HG03378 (cell line): ENCODE results near the gene CD22.

Experiments
- ATAC-seq: cut with Tn5 transposase; IDR thresholded peaks from one replicate; pipeline ENCODE4 v1.9.1; 2021; ENCODE audit warnings: mild to moderate bottlenecking, moderate library complexity; ENCODE audit not compliant: unreplicated experiment

CD22 gene

DNA sequence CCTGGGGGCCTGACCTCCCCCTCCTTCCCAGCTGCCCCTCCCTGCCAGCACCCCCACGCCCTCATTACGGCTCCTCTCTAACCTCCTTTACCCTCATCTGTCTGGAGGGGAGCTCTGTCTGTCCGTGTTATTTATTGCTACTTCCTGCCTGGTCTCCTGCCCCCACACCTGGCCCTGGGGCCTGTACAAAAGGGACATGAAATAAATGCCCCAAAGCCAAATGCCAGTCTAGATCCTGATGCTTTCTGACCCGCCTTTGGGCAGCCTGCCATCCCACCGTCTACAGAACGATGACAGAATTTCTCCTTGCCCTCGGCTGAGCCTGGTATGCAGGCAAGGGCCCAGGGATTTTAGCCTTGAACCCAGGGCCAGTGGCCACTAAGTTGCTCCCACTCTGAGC is 15.4 kb upstream of the CD22 start:
- no peak for ATAC-seq

DNA sequence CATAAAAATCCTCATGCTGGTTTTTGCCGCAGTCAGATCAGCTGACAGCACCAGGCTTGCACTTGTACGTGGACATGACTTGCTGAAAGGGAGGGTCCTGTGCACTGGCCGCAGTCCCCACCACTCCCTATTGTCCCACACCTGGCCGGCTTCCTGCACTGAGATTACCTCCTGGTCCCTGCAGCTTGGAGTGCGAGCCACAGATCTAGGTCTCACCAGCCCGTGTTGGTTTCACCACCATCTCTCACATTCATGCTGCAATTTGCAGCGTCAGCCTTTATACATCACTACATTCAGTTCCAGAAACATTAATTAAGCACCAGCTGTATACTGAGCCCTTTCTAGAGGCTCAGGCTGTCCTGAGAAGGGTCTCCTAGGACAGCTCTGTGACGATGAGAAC is 15.0 kb upstream of the CD22 start:
- no peak for ATAC-seq

DNA sequence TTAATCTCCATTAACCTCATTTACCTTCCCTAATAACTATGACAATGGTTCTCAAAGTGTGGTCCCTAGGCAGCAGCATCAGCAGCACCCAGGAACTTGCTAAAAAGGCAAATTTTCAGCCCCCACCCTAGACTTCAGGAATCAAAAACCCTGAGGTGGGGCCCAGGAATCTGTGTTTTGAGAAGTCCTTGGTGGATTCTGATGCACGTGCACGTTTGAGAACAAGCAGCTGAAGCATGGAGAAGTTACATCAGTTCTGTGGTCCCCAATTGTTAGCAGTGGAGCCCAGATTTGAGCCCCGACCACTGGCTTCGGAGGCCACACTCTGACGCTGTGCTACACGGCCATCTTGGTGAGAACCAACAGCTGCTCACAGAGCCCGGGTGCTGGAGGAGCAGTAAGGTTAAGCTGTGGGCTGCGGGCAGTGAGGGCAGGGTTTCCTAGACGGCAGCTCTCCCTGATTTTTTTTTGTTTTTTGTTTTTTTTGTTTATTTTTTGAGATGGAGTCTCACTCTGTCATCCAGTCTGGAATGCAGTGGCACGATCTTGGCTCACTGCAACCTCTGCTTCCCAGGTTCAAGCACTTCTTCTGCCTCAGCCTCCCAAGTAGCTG is 14.0 kb upstream of the CD22 start:
- no peak for ATAC-seq

DNA sequence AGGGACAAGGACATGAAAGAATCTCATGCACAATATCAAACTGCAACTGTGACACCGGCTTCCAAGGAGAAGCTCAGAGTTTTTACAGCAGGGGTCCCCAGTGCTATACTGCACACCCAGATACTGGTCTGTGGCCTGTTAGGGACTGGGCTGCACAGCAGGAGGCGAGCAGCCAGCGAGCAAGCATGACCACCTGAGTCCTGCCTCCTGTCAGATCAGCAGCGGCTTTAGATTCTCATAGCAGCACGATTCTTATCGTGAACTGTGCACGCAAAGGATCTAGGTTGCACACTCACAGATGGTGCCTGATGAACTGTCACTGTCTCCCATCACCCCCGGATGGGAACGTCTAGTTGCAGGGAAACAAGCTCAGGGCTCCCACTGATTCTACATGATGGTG is 13.1 kb upstream of the CD22 start:
- no peak for ATAC-seq

DNA sequence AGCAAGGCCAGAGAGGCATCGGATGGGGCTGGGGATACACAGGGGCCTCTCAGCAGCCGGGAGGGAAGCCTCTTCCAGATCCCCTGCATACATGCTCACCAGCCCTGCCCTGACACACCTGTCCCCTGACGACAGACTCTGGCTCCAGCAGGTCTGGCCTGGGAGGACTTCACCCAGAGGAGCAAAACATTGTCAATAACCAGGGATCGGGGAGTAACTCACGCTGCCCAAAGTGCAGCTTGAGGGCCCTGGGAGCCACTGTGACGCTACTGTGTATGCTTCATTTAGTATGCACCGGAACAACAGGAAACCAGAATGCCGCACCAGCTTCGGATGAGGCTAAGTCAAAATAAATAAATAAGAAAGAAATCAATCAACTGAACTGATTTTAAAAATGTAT is 12.4 kb upstream of the CD22 start:
- ATAC-seq = no peak

DNA sequence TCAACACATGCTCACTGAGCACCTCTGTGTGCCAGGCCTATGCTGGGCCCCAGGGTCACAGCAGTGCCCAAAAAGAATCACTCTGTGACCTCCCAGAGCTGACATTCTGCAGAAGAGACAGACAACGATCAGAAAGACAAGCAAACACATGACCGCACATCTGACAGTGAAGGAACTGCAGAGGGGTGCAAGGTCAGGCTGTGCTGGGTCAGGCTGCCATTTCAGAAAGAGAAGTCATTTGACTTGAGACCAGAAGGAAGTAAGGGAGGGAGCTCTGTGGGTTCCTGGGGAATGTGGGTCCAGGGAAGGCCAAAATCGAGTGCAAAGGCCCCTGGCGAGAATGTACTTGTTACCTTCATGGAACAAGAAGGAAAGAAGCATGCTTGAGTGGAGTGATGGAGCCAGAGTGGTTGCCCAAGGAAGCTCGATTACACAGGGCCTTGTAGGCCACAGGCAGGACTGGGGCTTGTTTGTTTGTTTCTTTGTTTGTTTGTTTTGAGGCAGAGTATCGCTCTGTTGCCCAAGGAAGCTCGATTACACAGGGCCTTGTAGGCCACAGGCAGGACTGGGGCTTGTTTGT is 11.4 kb upstream of the CD22 start:
- ATAC-seq = no peak

DNA sequence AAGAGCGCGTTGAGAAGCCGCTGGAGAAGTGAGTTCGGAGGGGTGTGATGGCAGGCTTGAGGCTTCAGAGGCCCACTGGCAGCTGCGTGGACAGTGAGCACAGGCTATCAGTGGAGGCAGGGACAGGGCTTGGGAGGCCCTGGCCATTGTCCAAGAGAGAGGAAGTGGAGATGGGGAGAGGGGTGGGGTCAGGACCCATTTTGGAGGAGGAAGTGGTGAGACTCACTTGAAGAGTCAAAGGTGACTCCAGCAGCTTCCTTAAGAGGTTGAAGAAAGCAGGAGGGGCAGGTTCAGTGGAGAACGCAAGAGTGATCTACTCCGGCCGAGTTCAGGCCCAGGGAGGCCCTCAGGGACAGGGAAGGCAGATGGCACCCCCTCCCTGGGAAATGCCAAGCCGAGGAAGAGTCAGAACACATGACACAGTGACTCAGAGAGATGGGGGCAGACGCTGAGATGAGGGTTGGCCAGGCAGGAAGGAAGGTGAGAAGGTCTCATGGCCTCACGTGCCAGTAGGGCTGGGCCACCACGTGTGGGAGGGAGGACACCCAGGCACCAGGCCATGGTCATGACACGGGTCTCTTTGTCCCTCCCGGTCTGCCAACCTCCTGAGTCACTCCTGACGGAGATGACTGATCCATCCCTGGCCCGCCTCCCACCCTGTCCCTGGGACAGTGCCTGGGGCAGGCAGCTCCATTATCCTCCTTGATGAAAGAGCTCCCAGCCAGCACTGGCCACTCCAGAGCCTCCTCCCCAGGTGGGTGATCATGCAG is 10.1 kb upstream of the CD22 start:
- no peak for ATAC-seq

DNA sequence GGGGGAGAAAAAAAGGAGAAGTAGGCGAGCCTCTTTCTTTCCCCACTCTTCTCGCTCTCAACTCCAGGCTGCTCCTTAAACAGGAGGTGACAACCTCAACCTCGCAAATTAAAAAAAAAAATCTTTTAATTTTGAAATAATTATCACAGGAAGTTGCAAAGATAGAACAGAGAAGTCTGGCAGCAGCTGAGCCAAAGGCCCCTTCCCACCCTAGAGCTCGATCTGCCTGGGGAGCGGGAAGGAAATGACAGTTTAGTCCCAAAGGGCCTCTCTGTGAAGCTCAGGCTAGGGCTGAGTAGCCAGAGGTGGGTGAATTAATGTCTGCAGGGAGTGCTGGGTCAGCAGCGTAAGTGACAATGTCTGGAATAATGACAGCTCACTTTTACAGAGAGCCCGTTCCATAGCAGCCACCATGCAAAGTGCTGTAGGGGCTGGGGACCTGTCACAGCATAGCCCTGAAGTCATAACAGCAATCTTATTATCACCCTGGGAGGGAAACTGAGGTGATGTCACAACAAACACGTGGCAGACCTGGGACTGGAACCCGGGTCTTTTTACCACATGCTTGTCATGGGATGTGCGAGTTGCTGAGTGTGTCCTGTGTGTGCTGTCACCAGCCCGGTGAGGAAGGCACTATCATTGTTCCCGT is 8.8 kb upstream of the CD22 start:
- no peak for ATAC-seq

DNA sequence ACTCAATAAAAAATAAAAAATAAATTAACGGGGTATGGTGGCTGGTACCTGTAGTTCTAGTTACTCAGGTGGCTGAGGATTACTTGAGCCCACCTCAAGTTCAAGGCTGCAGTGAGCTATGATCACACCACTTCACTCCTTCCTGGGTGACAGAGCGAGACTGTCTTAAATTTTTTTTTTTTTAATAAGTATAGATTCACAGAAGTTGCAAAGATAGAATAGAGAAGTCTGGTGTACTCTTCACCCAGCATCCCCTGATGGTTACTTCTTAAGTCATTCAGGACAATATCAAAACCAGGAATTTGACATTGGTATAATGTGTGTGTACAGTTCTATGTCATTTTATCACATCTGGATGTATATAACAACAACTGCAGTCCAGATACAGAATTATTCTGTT is 7.7 kb upstream of the CD22 start:
- no peak for ATAC-seq

DNA sequence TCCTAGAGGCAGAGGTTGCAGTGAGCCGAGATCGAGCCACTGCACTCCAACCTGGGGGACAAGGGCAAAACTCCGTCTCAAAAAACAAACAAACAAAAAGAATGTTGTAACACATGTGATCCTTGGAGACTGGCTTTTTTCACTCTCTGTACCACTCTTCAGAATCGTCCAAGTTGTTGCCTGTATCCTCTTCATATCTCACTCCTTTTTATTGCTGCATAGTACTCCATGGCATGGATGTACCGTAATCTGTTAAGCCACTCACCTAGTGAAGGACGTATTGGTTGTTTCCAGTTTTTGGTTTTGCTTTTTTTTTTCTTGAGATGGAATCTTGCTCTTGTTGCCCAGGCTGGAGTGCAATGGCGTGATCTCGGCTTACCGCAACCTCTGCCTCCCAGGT is 7.0 kb upstream of the CD22 start:
- no peak for ATAC-seq

DNA sequence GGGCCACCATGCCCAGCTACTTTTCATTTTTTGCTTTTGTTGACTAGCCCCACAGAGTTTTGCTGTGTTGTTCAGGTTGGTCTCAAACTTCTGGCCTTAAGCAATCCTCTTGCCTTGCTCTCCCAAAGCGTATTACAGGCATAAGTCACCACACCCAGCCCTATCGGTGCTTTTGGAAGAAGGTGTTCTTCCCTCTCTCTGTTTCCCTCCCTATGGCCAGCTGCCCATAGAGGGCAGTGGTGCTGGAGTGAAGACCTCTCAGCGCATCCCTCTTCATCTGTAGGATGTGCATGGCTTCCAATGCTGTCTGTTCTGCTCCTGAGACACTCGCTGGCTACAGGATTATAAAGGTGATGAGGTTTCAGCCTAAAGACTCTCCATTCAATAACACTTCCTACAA is 1.3 kb upstream of the CD22 start:
- ATAC-seq = no peak

DNA sequence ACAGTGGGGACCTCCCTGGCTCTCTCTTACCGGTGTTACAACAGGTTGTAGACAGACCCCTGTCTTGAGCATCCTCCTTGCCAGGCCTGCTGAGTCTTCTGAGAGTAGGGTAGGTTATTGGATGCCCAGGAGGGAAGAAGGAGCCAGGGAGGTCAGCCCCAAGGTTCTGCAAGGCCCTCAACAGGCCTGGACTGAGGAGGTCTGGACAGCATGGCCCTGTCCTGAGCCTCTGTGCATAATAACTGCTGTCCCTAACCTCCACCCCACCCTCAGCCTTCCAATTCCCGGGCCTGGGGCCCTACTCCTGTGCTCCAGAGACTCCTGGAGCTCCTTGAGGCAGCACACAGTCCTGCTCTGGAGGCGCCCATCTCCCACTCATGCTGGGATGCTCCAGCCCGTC is 336 bp downstream of the CD22 start:
- no peak for ATAC-seq

DNA sequence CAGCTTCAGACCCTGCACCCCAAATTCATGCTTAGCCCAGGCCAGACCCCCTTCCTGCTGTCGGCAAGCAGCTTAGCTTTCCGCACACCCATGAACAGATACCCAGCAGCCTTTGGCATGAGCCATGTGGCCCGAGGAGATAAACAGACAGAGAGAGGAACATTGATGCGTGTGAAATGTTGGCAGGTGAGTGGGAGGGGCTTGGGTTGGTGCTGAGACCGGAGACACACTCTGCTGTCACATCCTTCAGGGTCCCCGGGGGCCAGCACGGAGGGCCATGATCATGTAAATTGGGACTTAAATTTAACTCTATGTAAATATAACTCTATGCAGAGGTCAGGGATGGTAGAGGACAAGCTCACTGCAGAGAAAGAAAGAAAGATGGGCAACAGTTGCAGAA is 1.5 kb downstream of the CD22 start:
- peak; percentile 47 for ATAC-seq

DNA sequence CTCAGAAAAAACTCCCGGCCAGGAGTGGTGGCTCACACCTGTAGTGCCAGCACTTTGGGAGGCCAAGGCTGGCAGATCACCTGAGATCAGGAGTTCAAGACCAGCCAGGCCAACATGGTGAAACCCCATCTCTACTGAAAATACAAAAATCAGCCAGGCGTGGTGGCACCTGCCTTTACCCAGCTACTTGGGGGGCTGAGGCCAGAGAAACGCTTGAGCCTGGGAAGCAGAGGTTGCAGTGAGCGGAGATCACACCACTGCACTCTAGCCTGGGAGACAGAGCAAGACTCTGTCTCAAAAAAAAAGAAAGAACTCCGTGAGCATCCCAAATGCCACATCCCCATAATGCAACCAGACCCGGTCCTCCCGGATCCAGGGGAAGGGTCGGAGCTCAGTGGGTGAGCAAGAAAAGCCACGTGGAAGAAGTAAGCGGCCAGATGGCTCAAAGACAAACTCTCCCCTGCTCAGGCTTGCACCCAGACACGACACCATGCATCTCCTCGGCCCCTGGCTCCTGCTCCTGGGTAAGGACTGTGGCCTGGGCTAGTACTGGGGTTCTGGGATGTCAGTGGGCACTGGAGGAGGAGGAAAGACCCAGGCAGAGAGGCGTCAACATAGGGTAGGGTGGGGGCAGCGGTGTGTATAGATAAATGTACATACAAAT is 2.7 kb downstream of the CD22 start:
- ATAC-seq = no peak

DNA sequence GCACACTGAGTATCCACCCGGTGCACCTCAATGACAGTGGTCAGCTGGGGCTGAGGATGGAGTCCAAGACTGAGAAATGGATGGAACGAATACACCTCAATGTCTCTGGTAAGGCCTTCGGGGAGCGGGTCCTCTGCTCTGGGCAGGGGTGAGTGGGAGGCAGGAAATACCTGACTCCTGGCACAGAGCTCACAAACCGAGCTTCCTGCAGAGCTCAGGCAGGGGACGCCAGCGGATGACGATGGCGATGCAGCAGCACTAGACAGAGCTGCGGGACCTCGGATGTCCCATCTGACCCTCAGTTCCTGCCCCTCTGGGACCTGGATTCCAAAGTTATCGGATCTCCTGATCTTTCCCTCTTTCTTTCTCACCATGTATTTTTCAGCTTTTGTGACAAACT is 3.8 kb downstream of the CD22 start:
- ATAC-seq = no peak

DNA sequence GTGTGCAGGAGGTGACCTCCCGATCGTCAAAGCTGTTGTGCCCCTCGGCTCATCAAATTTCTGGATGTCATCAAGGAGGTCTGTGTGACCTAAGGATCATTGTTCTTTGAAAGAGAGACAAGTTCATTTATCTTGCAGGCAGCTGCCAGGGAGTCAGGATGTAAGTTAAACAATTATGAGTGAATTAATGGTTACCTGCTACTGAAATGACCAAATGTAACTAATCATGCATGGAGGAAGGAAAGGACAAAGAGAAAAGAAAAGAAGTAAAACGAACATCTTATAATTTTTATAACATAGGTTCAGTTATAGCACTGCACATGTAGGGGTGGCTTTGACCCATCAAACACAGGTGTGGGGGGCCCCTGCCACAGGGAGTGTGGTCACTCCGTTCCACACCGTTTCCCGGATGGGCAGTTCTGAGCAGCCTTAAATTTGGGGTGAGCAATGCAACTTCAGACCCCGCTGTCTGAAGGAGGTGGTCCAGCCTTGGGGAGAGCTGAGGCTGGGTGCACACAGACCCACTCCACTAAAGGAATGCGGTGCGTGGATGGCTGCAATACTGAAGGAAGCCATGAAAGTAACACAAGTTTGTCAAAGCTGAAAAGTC is 5.3 kb downstream of the CD22 start:
- no peak for ATAC-seq

DNA sequence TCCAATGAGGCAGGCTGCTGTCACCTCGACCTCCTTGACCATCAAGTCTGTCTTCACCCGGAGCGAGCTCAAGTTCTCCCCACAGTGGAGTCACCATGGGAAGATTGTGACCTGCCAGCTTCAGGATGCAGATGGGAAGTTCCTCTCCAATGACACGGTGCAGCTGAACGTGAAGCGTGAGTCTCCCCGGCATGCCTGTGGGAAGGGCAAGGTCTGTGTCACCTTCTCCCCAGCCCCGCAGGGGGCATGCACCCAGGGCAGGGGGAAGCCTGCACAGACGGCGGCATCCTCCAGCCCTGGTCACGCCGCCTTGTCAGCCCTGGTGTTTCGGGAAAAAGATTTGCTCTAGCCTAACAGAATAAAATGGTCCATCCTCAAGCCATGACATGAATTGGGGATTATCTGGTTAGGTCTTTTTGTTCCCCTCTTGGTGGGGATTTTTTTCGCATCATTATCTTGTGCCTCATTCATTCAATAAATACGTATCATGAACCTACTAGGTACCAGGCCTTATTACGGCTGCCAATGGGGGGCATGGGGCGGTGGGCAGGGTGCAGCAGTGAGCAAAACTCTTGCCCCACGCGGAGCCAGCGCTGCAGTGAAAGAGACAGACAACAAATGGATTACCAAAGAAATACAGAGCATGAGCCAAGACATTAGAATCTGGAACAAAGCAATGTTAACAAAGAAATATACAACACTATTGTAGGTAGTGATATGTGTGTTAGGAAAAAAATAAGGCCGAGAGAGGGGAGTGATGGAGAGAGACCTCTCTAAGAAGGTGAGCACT is 7.4 kb downstream of the CD22 start:
- ATAC-seq = no peak

DNA sequence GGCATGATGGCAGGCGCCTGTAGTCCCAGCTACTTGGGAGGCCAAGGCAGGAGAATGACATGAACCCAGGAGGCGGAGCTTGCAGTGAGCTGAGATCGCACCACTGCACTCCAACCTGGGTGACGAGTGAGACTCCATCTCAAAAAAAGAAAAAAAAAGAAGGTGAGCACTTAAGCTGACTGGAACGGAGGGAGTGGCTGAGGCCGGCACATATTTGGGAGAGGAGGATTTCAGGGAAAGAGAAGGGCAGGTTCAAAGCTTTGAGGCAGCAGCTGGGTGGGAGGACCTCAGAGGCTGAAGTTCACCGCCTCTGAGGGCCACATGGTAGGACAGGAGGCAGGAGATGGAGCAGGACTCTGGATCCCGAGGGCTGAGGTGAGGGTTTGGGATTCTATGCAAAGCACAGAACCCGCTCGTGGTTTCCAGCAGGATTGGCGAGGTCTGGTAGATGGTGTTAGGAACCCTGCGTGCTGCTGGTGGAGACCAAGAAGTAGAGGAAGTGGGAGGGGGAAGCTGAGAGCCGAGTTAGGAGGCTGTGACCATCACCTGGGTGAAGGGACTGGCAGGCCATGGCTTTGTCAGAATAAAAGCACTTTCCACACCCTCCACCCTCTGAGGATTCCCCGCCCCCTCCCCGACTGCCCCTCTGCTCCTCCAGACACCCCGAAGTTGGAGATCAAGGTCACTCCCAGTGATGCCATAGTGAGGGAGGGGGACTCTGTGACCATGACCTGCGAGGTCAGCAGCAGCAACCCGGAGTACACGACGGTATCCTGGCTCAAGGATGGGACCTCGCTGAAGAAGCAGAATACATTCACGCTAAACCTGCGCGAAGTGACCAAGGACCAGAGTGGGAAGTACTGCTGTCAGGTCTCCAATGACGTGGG is 8.4 kb downstream of the CD22 start:
- no peak for ATAC-seq

DNA sequence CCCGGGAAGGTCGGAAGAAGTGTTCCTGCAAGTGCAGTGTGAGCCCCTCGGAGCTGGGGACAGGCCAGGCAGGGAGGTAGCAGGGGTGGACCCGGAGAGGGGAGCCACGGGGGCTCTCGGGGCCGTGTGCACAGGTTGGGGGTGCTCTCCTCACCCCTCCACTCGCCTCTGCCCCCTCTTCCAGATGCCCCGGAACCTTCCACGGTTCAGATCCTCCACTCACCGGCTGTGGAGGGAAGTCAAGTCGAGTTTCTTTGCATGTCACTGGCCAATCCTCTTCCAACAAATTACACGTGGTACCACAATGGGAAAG is 9.0 kb downstream of the CD22 start:
- no peak for ATAC-seq

DNA sequence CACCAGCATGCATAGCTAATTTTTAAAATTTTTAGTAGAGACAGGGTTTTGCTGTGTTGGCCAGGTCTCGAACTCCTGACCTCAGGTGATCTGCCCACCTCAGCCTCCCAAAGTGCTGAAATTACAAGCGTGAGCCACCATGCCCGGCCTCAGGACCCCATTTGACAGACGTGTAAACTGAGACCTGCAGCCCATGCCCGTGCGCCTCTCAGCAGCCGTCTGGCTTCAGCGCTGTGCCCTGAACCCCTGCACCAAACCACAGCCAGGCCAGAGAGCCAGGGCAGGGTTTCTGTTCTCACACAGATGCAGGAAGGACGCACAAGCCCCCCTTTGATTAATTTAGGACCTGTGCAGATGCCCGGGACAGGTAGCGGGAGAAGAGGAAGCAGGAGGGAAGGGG is 11.4 kb downstream of the CD22 start:
- no peak for ATAC-seq
